ENCODE results near the gene FCRL4.

GRCh38 chr1:157539568-157539967 is 58.3 kb downstream of the FCRL4 start:
- no peak for TF ChIP-seq POLR2A (IDR thresholded peaks at IDR 0.05)
- TF ChIP-seq CTCF (IDR thresholded peaks at IDR 0.05) = no peak
- no peak for TF ChIP-seq POLR2AphosphoS5 (IDR thresholded peaks at IDR 0.05)
